Ovary (tissue), 3 donors: Measurements from ENCODE around the gene CHD9.

Experiments used
- CTCF ChIP-seq, 3 donors: fragments of 450-650 bp in 2 of 3; fragments of 200-600 bp in 1 of 3; IDR thresholded peaks; one replicate each; pipeline versions ENCODE4 v1.5.1 to v1.8.0; 2016 to 2022; ENCODE audit warnings: antibody characterized with exemption in 3 of 3, mild to moderate bottlenecking in 1 of 3
- POLR2A ChIP-seq: fragments of 450-650 bp; IDR thresholded peaks from one replicate; pipeline ENCODE4 v1.6.1; 2017; ENCODE audit warnings: antibody characterized with exemption, mild to moderate bottlenecking, moderate library complexity
- donor health status: DM: no; HTN: no; CAD: no.

- TF ChIP-seq CTCF (IDR thresholded peaks at IDR 0.05): no peak
- no peak for TF ChIP-seq POLR2A
These were observed 237.1 kb downstream of the CHD9 start for GRCh38 chr16:53291757-53292392.
